Measurements from ENCODE around the gene OBSCN.

The OBSCN gene

DNA sequence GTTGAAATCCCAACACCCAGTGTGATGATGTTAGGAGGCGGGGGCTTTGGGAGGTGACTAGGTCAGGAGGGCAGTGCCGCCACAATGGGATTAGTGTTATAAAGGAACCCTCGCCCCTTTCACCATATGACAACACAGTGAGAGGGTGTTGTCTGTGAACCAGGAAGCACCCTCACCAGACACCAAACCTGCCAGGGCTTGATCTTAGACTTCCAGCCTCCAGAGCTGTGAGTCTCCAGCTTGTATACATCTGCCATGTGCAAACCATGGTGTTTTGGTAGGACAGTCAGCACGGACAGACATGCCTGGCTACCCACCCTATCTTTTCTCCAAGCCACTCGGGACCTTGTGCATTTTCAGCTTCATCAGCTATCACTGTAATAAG is 194.8 kb downstream of the OBSCN start:
- Histone ChIP-seq H3K9ac (ENCODE audit: low read depth, low read length) (no peak overlapping the region), H3K36me3 (ENCODE audit: insufficient read depth, low read length) (peaks cover 10% of the 10 kb centered on the region), H3K4me1 (ENCODE audit: insufficient read depth, low read length) (peaks cover 5% of the 10 kb centered on the region), H3K9me3 (ENCODE audit: control insufficient read depth, insufficient read depth, low read length) (no peaks in the 10 kb centered on the region)

DNA sequence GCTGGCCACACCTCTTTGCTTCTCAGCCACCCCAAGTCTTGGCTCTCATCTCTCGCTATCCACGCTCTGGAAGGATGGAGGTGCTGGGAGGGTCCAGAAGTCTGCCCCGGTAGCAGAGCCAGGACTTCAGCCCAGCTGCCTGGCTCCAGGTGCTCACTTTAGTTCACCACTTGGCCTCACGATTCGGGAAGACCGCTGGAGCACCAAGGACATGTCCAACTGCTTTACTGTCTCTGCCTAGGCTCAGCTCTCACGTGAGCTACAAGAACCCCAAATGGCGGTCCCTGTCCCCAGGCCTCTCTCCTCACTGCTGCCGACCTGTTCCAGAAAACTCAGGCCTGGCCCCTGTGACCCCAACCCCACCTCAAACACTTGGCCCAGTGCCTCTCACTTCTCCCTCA is 195.4 kb downstream of the OBSCN start:
- Histone ChIP-seq H3K9ac (ENCODE audit: low read depth, low read length) (no peak overlapping the region), H3K36me3 (ENCODE audit: insufficient read depth, low read length) (peaks cover 7% of the 10 kb centered on the region), H3K9me3 (ENCODE audit: control insufficient read depth, insufficient read depth, low read length) (no peaks in the 10 kb centered on the region), H3K4me1 (ENCODE audit: insufficient read depth, low read length) (peaks cover 5% of the 10 kb centered on the region)

DNA sequence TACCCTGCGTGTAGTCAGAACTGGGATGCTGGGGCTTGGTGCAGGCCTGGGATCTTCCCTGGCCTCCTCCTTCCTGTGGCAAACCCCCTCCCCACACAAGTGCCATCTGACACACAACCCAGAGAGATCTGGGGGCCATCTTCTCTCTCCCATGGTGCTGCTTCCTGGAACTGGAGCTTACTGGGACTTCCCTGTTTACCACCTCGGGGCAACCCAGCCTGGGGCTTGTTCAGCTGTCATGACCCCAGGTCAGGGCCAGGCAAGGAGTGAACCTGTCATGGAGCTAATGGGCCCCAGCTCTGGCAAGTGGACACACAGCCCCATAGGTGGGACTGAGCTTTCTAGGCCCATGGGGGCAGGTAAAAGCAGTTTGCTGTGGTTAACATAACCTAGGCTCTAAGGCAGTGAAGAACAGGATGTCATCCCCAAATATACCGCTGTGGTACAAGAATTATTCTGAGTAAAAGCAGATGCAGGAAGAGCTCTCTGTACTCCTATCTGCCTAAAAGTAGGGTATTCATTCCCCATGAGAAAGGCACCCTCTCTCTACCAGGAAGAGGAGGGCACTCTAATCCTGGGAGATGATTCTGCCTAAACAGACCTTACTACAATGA is 196.4 kb downstream of the OBSCN start:
- Histone ChIP-seq H3K4me1 (ENCODE audit: insufficient read depth, low read length) (peaks cover 5% of the 10 kb centered on the region), H3K36me3 (ENCODE audit: insufficient read depth, low read length) (peaks cover 3% of the 10 kb centered on the region; the same call in 1 of the 2 replicates), H3K9me3 (ENCODE audit: control insufficient read depth, insufficient read depth, low read length) (no peaks in the 10 kb centered on the region), H3K9ac (ENCODE audit: low read depth, low read length) (no peak overlapping the region)

DNA sequence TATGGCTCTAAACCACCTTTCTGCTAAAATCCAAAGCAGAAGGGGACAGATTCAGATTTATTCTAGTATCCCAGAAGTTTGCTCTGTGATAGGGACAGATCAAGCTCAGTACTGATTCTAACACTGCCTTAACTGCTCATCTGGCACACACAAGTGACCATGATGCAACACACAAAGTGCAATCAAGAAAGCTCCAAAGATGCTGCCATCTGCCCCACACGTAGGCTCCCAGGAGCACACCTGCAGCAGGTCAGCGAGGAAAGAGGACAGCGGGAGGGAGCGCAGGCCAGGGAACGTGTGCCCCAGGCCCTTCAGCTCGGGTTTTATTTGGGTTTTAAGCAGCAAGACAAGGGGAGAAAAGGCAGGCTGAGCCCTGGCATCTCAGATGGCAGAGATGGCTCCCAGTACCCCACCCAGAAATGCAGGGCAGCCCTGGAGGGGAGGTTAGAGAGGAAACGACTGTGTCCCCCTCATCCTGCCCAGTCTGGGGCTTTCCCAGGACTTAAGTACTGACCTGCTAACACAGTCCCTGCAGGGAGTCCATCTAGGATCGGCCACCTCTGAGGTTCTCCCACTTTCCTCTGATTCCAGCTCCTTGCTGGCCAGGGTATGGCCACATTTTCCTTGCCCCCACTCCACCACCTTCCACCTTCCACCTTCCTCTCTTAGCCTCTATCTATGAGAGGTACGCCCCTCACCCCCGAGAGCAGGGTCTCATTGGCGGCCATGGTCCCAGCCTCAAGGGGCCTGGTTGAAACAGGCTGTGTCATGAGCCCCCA is 197.5 kb downstream of the OBSCN start:
- Histone ChIP-seq H3K9ac (ENCODE audit: low read depth, low read length) (peak overlapping the region; percentile 87), H3K9me3 (ENCODE audit: control insufficient read depth, insufficient read depth, low read length) (no peaks in the 10 kb centered on the region), H3K36me3 (ENCODE audit: insufficient read depth, low read length) (peaks cover 3% of the 10 kb centered on the region; the same call in 1 of the 2 replicates), H3K4me1 (ENCODE audit: insufficient read depth, low read length) (peaks cover 5% of the 10 kb centered on the region)

DNA sequence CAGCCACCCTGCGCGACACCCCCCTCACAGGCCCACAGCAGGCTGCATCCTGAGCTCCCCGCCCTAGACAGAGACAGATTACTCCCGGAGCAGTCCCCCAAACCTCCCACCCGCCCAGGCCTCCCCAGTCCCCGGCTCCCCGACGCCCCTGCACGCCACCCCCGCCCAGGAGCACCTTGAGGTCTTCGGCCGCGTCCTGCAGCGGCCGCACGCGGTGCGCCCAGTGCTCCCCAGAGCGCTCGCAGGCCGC is 198.1 kb downstream of the OBSCN start:
- peak overlapping the region; percentile 87 for H3K9ac ChIP-seq (ENCODE audit: low read depth, low read length)
- peaks cover 3% of the 10 kb centered on the region; the same call in 1 of the 2 replicates for H3K36me3 ChIP-seq (ENCODE audit: insufficient read depth, low read length)
- H3K4me1 ChIP-seq (ENCODE audit: insufficient read depth, low read length), result peaks cover 5% of the 10 kb centered on the region
- no peaks in the 10 kb centered on the region for H3K9me3 ChIP-seq (ENCODE audit: control insufficient read depth, insufficient read depth, low read length)

DNA sequence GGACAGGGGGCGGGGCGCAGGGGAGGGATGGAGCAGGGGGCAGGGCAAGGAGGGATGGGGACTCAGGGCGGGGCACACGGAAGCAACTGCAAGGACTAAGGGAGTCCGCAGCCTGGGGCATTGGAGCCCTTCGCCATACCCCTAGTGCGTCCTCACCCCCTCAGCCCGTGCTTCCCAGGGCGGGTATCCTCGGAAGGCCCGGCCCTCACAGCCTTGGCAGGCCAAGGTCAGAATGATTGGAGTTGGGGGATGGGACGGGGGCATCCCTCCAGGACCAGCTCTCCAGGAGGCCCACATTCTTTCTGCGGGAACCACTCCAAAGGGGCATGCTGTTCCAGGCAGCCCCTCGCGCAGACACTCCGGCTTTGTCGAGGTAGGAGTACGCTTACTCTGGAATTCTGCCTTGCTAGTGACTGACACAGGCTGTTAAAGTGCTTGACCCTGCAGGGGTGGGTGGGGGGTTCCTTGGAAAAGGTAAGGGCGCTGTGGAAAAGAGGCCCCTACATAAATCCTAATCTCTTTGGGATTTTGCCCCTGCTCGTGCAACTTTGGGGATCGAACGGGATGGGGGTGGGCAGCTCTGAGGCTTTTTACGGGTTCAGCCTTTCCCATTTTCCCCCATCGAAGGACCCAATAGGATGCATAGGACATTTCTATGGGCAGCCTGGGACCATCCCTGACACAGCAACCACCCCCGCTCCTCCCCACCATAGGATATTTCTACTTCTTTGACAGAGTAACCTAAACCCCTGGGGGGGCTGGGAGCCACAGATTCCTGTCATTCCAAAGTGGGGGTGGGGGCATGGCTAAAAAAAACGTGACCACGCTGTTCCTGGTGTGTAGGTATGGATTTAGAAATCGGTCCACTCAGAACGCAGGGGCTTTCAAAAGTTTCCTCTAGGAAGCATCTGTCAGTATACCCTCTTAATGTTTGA is 199.5 kb downstream of the OBSCN start:
- Histone ChIP-seq H3K9me3 (ENCODE audit: control insufficient read depth, insufficient read depth, low read length) (no peaks in the 10 kb centered on the region), H3K36me3 (ENCODE audit: insufficient read depth, low read length) (peaks cover 3% of the 10 kb centered on the region; the same call in 1 of the 2 replicates), H3K4me1 (ENCODE audit: insufficient read depth, low read length) (peaks cover 5% of the 10 kb centered on the region), H3K9ac (ENCODE audit: low read depth, low read length) (peak overlapping the region; percentile 67; the same call in 1 of the 2 replicates)

DNA sequence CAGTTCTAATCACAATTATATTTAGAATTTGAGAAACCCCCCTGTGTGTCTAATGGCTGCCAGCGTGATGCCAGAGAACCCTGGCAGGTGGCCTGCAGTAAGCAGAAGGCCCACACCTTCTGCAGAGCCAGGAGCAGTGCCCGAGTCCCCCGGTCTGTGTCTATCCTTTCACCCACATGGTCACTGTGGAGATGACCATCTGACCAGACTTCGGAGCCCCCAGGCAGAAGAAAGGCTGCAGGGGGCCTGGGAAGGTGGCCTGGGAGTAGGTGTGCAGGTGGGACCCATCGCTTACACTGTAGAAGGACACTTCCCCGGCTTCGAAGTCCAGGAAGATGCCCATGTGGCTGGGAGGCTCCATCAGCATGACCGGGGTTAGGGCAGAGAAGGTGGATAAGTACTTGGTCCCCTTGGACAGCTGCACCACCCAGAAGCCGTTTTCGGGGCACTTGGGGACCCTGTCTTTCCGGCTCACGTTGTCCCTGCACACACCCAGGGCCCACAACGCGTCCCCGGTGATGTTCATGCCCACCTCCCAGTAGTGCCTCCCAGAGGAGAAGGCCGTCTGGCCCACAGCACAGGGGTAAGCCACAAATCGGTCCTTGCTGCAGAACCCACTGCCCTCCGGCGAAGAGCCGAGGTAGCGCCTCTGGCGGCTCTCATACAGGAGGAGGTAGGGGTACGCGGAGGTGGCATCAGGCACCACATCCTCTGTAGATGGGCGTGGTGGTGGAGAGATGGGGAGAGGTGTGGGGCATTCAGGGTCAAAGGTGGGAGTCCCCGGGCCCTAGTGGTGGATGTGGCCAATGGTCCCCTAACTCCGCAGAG is 200.4 kb downstream of the OBSCN start:
- H3K9me3 ChIP-seq (ENCODE audit: control insufficient read depth, insufficient read depth, low read length), result no peaks in the 10 kb centered on the region
- H3K9ac ChIP-seq (ENCODE audit: low read depth, low read length), result no peak overlapping the region
- peaks cover 5% of the 10 kb centered on the region for H3K4me1 ChIP-seq (ENCODE audit: insufficient read depth, low read length)
- H3K36me3 ChIP-seq (ENCODE audit: insufficient read depth, low read length), result peaks cover 3% of the 10 kb centered on the region; the same call in 1 of the 2 replicates

DNA sequence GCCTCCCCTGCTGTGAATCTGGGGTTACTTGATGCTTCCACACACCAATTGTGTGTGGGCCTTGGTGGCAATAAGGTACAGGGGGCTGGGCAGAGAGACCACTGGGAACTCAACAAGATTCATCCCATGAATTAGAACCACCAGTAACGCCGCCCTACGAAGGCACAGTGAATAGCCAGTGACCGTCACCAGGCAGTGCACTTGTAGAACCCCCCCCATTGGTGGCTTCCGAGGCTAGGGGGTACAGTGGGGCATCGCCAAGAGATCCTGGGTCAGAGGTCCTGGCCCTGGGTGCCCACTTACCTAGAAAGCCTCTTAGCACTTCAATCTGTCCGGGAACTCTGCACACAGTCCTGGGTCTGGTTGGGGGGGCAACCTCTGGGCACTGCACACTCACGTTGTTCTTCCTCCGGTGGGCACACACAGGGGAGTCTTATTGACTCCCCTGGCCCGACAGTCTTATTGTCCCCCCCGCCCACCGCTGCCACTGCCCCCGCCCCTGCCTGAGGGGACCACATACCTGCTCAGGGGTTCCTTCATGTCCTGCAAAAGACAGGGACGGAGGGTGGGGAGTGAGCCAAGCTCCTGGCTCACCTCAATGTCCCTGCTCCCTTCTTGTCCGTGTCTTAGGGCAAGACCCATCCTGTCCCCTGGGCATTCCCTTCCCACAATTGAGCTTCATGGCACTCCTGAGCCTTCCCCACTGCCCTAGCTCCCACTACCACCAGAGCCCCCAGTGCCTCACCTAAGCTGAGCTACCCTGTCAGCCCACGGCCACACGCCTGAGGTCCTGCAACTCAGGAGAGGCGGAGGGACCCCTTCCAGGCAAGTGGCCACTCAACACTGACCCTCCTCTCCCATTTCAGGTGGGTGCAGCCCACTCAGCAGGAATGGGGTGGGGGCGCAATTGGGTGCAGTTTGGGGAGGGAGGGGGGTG is 201.3 kb downstream of the OBSCN start:
- Histone ChIP-seq H3K9me3 (ENCODE audit: control insufficient read depth, insufficient read depth, low read length) (no peaks in the 10 kb centered on the region), H3K9ac (ENCODE audit: low read depth, low read length) (no peak overlapping the region), H3K4me1 (ENCODE audit: insufficient read depth, low read length) (peaks cover 5% of the 10 kb centered on the region), H3K36me3 (ENCODE audit: insufficient read depth, low read length) (peaks cover 3% of the 10 kb centered on the region; the same call in 1 of the 2 replicates)

DNA sequence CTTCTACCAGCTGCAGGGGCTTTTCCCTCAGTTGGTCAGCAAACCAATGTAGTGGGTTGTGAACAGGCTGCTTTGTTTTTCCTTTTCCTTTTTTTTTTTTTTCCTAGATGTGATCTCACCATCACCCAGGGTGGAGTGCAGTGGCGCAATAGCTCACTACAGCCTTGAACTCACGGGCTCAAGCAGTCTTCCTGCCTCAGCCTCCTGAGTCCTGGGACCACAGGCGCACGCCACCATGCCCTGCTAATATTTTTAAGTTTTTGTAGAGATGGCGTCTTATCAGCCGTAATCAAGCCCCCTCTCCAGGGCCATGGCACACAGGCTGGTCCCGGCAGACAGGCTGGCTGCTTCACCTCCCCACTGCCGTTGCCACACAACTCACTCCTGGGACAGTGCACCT is 202.2 kb downstream of the OBSCN start:
- Histone ChIP-seq H3K4me1 (ENCODE audit: insufficient read depth, low read length) (peaks cover 3% of the 10 kb centered on the region), H3K9me3 (ENCODE audit: control insufficient read depth, insufficient read depth, low read length) (no peaks in the 10 kb centered on the region), H3K36me3 (ENCODE audit: insufficient read depth, low read length) (no peaks in the 10 kb centered on the region), H3K9ac (ENCODE audit: low read depth, low read length) (no peak overlapping the region)

DNA sequence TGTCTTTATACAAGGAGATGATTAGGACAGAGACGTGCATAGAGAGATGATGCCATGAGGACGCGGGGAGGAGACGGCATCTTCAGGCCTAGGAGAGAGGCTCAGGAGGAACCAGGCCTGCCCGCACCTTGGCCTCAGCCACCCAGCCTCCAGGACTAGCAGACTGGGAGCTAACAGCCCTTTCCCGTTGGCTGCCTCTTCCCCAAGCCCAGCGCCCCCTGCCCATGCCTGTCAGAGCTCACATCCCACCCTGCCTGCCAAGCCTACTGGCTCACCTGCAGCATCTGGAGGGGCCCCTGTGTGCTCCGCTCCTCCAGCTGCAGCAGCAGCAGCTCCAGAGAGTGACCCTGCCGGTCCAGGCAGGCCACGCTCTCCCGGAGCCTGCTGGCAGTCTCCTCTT is 202.8 kb downstream of the OBSCN start:
- H3K9ac ChIP-seq (ENCODE audit: low read depth, low read length), result no peak overlapping the region
- H3K4me1 ChIP-seq (ENCODE audit: insufficient read depth, low read length), result no peaks in the 10 kb centered on the region

DNA sequence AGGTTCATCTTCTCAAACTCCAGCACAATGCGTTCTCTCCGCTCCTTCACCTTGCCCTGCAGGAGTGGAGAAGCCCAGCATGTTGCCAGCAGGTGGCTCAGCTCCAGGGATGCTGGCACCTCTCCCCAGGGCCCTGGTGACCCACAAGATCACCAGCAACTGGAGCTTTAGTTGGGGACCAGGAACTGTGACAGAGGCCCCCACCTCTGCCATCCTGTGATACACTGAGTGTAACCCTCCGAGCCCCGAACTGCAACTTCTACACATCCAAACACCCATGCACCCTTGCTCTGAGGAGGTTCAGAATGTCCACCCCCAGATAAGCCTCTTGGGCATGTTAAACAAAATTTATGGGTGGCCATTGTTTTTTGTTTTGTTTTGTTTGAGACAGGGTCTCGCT is 203.3 kb downstream of the OBSCN start:
- Histone ChIP-seq H3K9ac (ENCODE audit: low read depth, low read length) (no peak overlapping the region), H3K36me3 (ENCODE audit: insufficient read depth, low read length) (no peaks in the 10 kb centered on the region), H3K9me3 (ENCODE audit: control insufficient read depth, insufficient read depth, low read length) (no peaks in the 10 kb centered on the region), H3K4me1 (ENCODE audit: insufficient read depth, low read length) (no peaks in the 10 kb centered on the region)

More for the DNA sequence above, 202.8 kb downstream of the OBSCN start:
- Histone ChIP-seq H3K36me3 (ENCODE audit: insufficient read depth, low read length) (no peaks in the 10 kb centered on the region), H3K9me3 (ENCODE audit: control insufficient read depth, insufficient read depth, low read length) (no peaks in the 10 kb centered on the region)

DNA sequence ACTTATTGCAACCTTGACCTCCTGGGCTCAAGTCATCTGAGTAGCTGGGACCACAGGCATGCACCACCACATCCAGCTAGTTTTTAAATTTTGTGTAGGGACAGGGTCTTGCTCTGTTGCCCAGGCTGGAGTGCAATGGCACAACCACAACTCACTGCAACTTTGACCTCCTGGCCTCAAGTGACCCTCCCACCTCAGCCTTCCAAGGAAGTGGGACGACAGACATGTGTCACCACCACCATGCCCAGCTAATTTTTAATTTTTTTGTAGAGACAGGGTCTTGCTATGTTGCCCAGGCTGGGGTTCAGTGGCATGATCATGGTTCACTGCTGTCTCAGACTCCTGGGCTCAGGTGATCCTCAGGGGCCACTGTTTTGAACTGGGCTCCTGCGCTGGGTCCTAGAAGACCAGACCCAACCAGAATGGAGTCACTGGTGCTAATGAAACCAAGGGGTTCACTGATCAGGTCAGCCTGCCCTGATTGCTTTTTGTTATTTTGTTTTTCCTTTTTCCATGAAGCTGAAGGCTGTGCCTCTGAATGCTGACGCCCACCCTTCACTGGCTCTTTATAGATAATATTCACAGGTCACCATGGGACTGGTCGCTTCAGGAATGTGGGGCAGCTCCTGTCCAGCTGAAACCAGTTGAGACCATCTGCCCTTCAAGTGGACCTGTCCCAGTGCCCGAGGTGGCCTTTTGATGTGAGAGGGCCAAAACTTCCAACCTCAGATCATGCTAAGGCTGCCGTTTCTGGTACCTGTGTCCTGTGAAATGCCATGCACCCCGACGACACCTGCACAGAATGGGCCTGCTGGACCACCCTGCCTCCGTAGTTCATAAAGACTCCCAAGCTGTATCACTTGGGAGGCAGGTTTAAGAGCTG is 203.9 kb downstream of the OBSCN start:
- no peak overlapping the region for H3K9ac ChIP-seq (ENCODE audit: low read depth, low read length)
- H3K4me1 ChIP-seq (ENCODE audit: insufficient read depth, low read length), result no peaks in the 10 kb centered on the region
- no peaks in the 10 kb centered on the region for H3K9me3 ChIP-seq (ENCODE audit: control insufficient read depth, insufficient read depth, low read length)
- H3K36me3 ChIP-seq (ENCODE audit: insufficient read depth, low read length), result no peaks in the 10 kb centered on the region
